ENCODE results near the gene RNF39.

Gene RNF39

GRCh38 chr6:30061092-30061857, 14.3 kb downstream of the RNF39 start, which contains the start of gene POLR1H:
Gene POLR1H (plus strand): TSS chr6:30061265. CDS start chr6:30061525, 260 bp downstream.
- peaks cover 41% of the 10 kb centered on the region for H3K4me1 ChIP-seq (ENCODE audit: insufficient read depth, low read length, severe bottlenecking)

GRCh38 chr6:30060606-30061091, 14.9 kb downstream of the RNF39 start:
- Histone ChIP-seq H3K4me1 (ENCODE audit: insufficient read depth, low read length, severe bottlenecking) (peaks cover 35% of the 10 kb centered on the region), H3K9me2 (ENCODE audit: low read depth, low read length) (no peaks in the 10 kb centered on the region), H3K36me3 (ENCODE audit: insufficient read depth, low read length) (peaks cover 27% of the 10 kb centered on the region; the same call in 1 of the 2 replicates), H3K9me3 (ENCODE audit: low read length) (no peaks in the 10 kb centered on the region), H3K4me3 (ENCODE audit: low read depth, low read length, poor library complexity, severe bottlenecking) (peak overlapping the region; percentile 92), H3F3A (ENCODE audit: insufficient read depth, low read length) (no peaks in the 10 kb centered on the region), H3K27ac (ENCODE audit: low read depth, low read length, poor library complexity, severe bottlenecking) (peak overlapping the region; percentile 27), H3K79me2 (ENCODE audit: insufficient read depth, low read length) (no peaks in the 10 kb centered on the region; the same call in 1 of the 2 replicates), H2AFZ (ENCODE audit: low read length) (peak overlapping the region; percentile 76; the same call in 1 of the 2 replicates), H3K9ac (ENCODE audit: low read length) (peak overlapping the region; percentile 96), H4K20me1 (ENCODE audit: insufficient read depth, low read length) (no peaks in the 10 kb centered on the region), H3K4me2 (ENCODE audit: low read length) (peak overlapping the region; percentile 92), H3K27me3 (ENCODE audit: insufficient read depth, low read length) (no peaks in the 10 kb centered on the region)
- TF ChIP-seq EZH2 (IDR thresholded peaks at IDR 0.05; ENCODE audit: borderline replicate concordance, low read length): no peak
- TF ChIP-seq CTCF (IDR thresholded peaks at IDR 0.05; ENCODE audit: low read length): no peak

More at GRCh38 chr6:30061092-30061857, 14.3 kb downstream of the RNF39 start, which contains the start of gene POLR1H:
- H3K27ac ChIP-seq (ENCODE audit: low read depth, low read length, poor library complexity, severe bottlenecking): peak within 1 kb of the TSS; percentile 66
- H3K4me3 ChIP-seq (ENCODE audit: low read depth, low read length, poor library complexity, severe bottlenecking): peak within 1 kb of the TSS; percentile 92
- H3K4me2 ChIP-seq (ENCODE audit: low read length): peak within 1 kb of the TSS; percentile 92
- no peaks in the 10 kb centered on the region for H4K20me1 ChIP-seq (ENCODE audit: insufficient read depth, low read length)
- H2AFZ ChIP-seq (ENCODE audit: low read length): peak within 1 kb of the TSS; percentile 76
- peak within 1 kb of the TSS; percentile 96 for H3K9ac ChIP-seq (ENCODE audit: low read length)
- TF ChIP-seq CTCF (IDR thresholded peaks at IDR 0.05; ENCODE audit: low read length) (no peak), EZH2 (IDR thresholded peaks at IDR 0.05; ENCODE audit: borderline replicate concordance, low read length) (no peak)
- H3K9me2 ChIP-seq (ENCODE audit: low read depth, low read length): no peaks in the 10 kb centered on the region
- H3K9me3 ChIP-seq (ENCODE audit: low read length): no peaks in the 10 kb centered on the region
- H3F3A ChIP-seq (ENCODE audit: insufficient read depth, low read length): no peaks in the 10 kb centered on the region
- no peaks in the 10 kb centered on the region for H3K27me3 ChIP-seq (ENCODE audit: insufficient read depth, low read length)
- H3K36me3 ChIP-seq (ENCODE audit: insufficient read depth, low read length): peaks cover 26% of the 10 kb centered on the region; the same call in 1 of the 2 replicates
- H3K79me2 ChIP-seq (ENCODE audit: insufficient read depth, low read length): no peaks in the 10 kb centered on the region; the same call in 1 of the 2 replicates

GRCh38 chr6:30055513-30055912, 20.1 kb downstream of the RNF39 start:
- H3K9me2 ChIP-seq (ENCODE audit: low read depth, low read length): no peaks in the 10 kb centered on the region
- no peak overlapping the region for H3K9ac ChIP-seq (ENCODE audit: low read length)
- peaks cover 13% of the 10 kb centered on the region for H3K4me1 ChIP-seq (ENCODE audit: insufficient read depth, low read length, severe bottlenecking)
- no peaks in the 10 kb centered on the region; the same call in 1 of the 2 replicates for H3K79me2 ChIP-seq (ENCODE audit: insufficient read depth, low read length)
- no peaks in the 10 kb centered on the region for H3K27me3 ChIP-seq (ENCODE audit: insufficient read depth, low read length)
- TF ChIP-seq CTCF (IDR thresholded peaks at IDR 0.05; ENCODE audit: low read length): no peak
- TF ChIP-seq EZH2 (IDR thresholded peaks at IDR 0.05; ENCODE audit: borderline replicate concordance, low read length): no peak
- no peaks in the 10 kb centered on the region for H4K20me1 ChIP-seq (ENCODE audit: insufficient read depth, low read length)
- no peak overlapping the region for H3K4me3 ChIP-seq (ENCODE audit: low read depth, low read length, poor library complexity, severe bottlenecking)
- H3F3A ChIP-seq (ENCODE audit: insufficient read depth, low read length): no peaks in the 10 kb centered on the region
- no peak overlapping the region for H3K4me2 ChIP-seq (ENCODE audit: low read length)
- peaks cover 18% of the 10 kb centered on the region; the same call in 1 of the 2 replicates for H3K36me3 ChIP-seq (ENCODE audit: insufficient read depth, low read length)
- H3K27ac ChIP-seq (ENCODE audit: low read depth, low read length, poor library complexity, severe bottlenecking): no peak overlapping the region
- no peak overlapping the region for H2AFZ ChIP-seq (ENCODE audit: low read length)
- no peaks in the 10 kb centered on the region for H3K9me3 ChIP-seq (ENCODE audit: low read length)

All from OCI-LY1 (cell line).